GM21786 (cell line): ENCODE results near the gene CYTH1.

Experiments used
- ATAC-seq: cut with Tn5 transposase; IDR thresholded peaks from one replicate; pipeline ENCODE4 v1.9.1; 2021; ENCODE audit not compliant: unreplicated experiment

The CYTH1 gene, protein sequence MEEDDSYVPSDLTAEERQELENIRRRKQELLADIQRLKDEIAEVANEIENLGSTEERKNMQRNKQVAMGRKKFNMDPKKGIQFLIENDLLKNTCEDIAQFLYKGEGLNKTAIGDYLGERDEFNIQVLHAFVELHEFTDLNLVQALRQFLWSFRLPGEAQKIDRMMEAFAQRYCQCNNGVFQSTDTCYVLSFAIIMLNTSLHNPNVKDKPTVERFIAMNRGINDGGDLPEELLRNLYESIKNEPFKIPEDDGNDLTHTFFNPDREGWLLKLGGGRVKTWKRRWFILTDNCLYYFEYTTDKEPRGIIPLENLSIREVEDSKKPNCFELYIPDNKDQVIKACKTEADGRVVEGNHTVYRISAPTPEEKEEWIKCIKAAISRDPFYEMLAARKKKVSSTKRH

DNA sequence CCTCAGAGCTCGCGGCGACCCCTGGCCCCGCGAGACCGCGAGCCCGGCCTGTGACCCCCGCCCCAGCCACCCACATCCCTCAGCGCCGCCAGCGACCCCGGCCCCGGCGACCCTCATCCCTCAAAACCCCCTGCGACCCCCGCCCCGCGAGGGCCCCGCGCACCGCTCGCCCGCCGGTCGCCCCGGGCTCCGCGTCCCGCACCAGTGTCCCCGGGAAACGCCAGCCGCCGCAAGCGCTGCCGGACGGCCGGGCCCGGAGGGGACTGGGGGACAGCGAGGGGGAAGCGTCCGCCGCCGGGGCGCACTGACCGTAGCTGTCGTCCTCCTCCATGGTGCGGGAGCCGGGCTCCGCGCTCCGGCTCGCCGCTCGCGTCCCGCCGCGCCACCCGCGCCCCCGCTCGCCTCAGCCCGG, at the start of gene CYTH1:
CYTH1 (minus strand) TSS at position 381 of the 412 bp plus-strand sequence; CDS start at position 331, 50 bp downstream.
- no peak for ATAC-seq

GRCh38 chr17:78829477-78829876, 47.4 kb upstream of the CYTH1 start:
- ATAC-seq: no peak

- no peak for ATAC-seq
Observed at GRCh38 chr17:78828470-78829185, 46.6 kb upstream of the CYTH1 start.

- ATAC-seq: no peak
Observed at GRCh38 chr17:78826836-78827509, 44.9 kb upstream of the CYTH1 start.

- ATAC-seq: no peak
Observed at GRCh38 chr17:78826421-78826820, 44.3 kb upstream of the CYTH1 start.

DNA sequence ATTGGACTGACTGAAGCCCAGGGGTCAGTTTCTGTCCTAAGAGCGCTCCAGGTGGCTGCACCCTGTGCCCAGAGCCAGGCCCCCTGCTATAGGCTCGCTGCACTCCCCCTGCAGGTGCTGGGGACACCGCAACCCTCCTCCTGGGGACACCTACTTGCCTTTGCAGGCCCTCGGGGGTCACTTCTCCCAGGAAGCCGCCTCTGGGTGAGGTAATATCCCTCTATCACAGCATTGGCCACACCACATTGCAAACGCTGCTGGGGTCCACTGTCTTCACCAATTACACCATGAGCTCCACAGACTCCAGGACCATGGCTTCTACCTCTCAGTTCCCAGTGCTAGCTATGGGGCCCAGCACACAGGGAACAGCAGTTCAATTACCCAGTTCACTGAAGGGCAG, 43.6 kb upstream of the CYTH1 start:
- ATAC-seq: no peak

- ATAC-seq: no peak
Observed at GRCh38 chr17:78824240-78824639, 42.2 kb upstream of the CYTH1 start.

DNA sequence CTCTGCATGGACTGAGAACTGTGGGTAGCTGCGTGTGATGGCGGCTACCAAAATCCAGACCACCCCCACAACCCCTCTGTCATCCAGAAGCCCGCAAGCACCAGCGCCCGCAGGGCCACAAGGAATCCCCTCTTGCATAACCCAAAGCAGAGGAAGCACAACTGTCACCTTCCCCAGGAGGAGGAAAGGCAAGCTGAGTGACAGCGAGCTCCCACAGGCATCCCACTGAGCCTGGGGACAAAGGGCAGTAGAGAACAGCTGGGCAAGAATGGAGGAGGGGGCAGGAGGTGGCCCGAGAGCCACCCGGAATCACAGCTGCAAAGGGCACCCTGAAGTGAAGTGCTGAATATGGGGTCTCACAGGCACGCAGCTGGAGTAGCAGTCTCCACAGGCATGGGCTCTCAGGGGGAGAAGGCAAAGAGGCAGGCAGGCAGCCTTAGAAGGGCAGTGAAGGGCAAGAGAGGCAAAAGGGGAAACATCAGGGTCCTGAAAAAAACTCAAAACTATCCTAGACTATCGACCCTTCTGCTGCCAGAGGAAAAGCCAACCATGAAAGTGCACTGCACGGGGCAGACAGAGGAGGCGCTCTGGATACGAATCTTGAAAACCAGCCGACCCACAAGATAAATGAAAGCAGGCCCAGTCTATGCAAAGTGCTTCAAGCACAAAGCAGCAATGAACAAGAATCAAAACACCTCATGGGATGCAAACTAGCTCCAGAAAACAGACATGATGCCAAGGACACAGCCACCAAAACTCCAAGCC, 41.4 kb upstream of the CYTH1 start:
- no peak for ATAC-seq

GRCh38 chr17:78822552-78822951, 40.5 kb upstream of the CYTH1 start:
- ATAC-seq: no peak

DNA sequence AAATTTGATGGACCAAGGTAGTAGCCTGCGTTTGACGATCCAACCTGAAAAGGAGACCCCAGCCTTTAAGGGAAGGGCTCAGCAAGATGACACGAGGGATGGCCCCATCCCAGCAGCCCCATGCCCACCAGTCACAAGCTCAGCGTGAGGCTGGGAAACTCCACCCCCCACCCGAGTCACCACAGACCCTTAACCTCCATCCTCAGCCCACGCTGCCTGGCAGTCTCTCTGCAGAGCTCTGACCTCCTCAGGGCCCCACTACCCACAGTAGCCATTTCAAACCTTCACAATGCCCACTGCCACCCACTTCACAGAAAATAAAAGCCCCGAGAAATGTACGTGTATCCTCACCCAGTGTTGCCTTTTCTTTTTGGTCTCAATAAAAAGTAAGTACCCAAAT, 39.9 kb upstream of the CYTH1 start:
- no peak for ATAC-seq

DNA sequence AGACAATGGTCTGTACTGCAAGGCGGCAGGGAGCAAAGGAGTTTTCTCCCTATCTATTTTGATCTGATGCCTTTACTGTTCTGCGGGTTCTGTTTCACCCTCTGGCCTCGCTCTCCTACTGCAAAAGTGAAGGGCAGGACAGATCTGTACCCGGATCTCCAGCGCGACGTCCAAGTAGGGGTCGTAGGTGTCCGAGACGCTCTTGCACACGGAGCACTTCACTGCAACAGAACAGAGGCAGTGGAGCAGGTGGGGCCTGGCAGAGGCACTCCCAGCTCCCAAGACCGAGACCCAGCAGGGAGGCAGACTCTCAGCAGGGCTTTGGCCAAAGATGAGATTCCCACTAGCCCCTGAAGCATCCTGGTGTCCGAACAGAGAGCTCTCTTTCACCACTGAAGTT, 38.8 kb upstream of the CYTH1 start:
- no peak for ATAC-seq

- no peak for ATAC-seq
Observed at GRCh38 chr17:78819806-78820792, 38.0 kb upstream of the CYTH1 start.

GRCh38 chr17:78819402-78819801, 37.3 kb upstream of the CYTH1 start:
- no peak for ATAC-seq

DNA sequence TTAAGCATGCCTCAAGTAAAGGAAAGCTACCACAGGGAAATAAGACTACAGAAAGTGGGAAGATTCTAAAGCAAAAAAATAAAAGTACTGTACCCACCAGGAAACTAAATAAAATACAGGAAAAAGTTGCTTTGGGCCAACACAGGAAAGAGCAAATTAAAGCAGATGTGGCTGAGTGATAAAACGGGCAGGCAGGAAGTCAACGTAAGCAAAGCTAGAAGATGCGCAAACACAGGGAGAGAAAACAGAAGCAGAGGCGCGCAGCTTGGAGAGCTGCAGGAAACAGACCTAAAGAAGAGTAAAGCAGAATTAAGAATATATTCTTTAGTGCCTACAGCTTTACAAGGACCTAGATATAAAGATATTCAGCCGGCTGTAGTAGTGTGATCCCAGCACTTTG, 36.9 kb upstream of the CYTH1 start:
- ATAC-seq: no peak

- no peak for ATAC-seq
Observed at GRCh38 chr17:78818152-78818846, 36.2 kb upstream of the CYTH1 start.

GRCh38 chr17:78817123-78817522, 35.0 kb upstream of the CYTH1 start:
- ATAC-seq: no peak

DNA sequence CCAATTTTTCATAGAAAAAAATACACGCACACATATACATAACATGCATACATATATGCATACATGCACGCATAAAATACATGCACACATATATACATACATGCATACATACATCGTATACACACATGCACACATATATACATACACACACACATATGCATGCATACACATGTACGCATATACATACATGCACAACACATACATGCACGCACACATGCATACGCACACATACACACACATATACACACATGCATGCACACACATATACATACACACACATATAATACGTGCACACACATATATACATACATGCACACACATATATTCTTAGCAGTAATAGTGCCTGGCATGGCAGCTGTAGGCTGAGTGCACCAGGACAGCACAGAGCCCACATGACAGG, 33.6 kb upstream of the CYTH1 start:
- ATAC-seq: no peak

DNA sequence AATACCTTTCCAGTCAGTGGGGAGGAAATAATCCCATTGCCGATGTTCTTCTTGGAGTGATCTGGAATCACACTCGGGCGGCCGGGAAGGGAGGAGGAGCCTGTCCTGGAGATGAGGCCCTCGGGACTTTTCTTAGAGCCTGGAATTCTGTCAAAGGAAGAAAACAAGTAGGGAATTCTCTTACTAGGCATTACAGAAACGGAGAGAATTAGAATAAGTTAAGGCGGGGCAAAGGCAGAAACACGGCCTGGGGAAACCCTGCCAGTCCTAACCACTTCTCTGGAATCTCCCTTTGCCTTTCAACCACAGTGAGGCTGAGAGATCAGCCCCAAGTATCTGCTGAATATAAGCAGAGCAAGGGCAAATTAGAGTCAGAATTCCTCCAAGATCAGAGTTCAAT, 30.8 kb upstream of the CYTH1 start:
- ATAC-seq: no peak

DNA sequence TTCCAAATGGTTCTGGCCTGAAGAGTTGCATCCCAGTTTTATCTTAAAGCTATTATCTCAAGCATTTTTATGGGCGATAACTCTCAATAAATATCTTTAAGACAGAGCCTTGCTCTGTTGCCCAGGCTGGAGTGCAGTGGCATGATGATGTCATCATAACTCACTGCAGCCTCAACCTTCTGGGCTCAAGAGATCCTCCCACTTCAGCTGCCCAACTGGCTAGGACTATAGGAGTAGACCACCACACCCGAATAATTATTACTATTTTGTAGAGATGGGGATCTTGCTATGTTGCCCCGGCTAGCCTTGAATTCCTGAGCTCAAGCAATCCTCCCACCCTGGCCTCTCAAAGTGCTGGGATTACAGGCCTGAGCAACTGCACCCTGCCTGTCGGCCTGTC, 26.1 kb upstream of the CYTH1 start:
- no peak for ATAC-seq
